Testis (tissue), 2 donors: Measurements from ENCODE around the gene FES.

Experiments used
- POLR2A ChIP-seq: fragments of 450-650 bp; IDR thresholded peaks from one replicate; pipeline ENCODE4 v1.6.1; 2017; ENCODE audit warnings: antibody characterized with exemption, mild to moderate bottlenecking, moderate library complexity
- TF ChIP-seq, protein P1 (sequence below), 3 experiments: fragments of 450-650 bp in 2 of 3; fragments of 200-600 bp in 1 of 3; sonication (generic) in 1 of 3; IDR thresholded peaks; one replicate each; pipeline ENCODE4 v1.5.1; 2016 to 2019; ENCODE audit warnings: antibody characterized with exemption in 3 of 3, mild to moderate bottlenecking in 2 of 3, moderate library complexity in 1 of 3

DNA sequence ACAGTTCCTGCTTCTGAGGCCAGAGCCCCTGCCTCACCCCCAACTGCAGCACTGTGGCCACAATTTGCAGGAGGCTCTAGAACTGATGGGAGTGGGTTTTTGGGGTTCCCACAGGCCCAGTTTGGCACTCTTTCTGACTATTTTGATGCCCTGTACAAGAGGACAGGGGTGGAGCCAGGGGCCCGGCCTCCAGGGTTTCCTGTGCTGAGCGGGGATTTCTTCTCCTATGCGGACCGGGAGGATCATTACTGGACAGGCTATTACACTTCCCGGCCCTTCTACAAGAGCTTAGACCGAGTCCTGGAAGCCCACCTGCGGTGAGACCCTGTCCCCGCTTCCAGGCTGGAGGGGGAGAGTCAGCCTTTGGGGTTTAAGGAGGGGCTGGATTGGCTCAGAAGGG lies 25.7 kb downstream of the FES start:
- TF ChIP-seq, protein P1, sequence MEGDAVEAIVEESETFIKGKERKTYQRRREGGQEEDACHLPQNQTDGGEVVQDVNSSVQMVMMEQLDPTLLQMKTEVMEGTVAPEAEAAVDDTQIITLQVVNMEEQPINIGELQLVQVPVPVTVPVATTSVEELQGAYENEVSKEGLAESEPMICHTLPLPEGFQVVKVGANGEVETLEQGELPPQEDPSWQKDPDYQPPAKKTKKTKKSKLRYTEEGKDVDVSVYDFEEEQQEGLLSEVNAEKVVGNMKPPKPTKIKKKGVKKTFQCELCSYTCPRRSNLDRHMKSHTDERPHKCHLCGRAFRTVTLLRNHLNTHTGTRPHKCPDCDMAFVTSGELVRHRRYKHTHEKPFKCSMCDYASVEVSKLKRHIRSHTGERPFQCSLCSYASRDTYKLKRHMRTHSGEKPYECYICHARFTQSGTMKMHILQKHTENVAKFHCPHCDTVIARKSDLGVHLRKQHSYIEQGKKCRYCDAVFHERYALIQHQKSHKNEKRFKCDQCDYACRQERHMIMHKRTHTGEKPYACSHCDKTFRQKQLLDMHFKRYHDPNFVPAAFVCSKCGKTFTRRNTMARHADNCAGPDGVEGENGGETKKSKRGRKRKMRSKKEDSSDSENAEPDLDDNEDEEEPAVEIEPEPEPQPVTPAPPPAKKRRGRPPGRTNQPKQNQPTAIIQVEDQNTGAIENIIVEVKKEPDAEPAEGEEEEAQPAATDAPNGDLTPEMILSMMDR (IDR thresholded peaks at IDR 0.05), result no peak
- TF ChIP-seq POLR2A, result no peak
